Stimulated activated CD4-positive, alpha-beta T cell treated with anti-CD3 and anti-CD28 coated beads, Interleukin-2, amount 100 ng/mL, for 4 hours (primary cell): ENCODE measurements around the gene LMO1.

Experiments
- DNase-seq: peaks from one replicate; pipeline ENCODE4 v3.0.0-alpha.2; 2020; ENCODE audit warnings: low read depth

Gene LMO1

DNA sequence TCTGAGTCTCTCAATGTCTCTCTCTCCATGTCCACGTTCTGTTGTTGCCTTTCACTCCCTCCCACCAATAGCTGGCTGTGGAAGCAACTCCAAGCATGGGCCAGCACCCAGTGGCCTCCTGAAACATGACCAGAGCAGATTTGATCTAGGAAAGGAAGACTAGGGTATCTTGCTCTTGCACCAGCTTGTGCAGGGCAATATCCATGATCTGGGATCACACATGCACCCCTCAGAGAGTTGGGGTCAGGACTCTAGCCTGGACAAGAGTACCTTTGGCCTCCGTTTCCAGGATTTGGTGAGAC is 60.3 kb downstream of the LMO1 start:
- DNase-seq: no peak

DNA sequence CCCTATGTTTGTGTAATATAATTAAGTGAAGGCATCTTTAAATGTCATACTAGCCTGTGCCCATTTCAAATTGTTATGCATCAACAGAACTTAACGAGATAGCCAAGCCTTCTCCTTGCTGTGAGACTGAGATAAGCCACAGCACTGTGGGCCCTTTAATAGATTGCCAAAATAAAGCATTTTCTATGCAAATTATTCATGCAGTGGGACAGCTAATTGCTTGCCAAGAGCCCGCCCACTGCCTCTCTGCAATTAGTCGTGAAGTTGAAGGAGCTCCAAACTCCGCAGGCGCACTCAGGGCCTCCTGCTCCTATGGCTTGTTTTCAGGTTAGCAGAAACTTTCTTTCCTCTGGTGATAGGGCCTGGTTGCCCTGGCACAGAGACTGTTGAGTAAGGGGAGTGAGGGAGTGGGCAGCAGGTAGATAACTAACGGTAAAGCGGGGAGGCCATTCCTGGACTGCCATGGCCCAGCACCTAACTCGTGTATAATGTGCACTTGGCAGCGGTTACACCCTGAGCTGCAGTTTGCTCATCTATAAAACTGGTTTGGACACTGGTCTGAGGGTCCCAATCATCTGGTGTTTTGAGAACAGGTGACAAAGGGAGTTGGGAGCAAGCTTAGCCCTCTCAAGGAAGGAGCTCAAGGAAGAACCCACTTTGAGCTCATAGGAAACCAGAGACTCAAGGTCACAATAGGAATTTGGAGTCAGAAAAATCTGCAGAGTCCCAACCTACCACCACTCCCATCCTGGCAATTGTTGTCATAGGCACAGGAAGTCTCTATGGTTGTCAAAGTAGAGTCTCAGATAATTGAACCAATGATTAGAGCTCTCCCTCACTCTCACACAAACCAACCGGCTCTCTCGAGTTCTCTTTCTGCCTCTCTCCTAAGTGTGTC is 60.9 kb downstream of the LMO1 start:
- DNase-seq: no peak

DNA sequence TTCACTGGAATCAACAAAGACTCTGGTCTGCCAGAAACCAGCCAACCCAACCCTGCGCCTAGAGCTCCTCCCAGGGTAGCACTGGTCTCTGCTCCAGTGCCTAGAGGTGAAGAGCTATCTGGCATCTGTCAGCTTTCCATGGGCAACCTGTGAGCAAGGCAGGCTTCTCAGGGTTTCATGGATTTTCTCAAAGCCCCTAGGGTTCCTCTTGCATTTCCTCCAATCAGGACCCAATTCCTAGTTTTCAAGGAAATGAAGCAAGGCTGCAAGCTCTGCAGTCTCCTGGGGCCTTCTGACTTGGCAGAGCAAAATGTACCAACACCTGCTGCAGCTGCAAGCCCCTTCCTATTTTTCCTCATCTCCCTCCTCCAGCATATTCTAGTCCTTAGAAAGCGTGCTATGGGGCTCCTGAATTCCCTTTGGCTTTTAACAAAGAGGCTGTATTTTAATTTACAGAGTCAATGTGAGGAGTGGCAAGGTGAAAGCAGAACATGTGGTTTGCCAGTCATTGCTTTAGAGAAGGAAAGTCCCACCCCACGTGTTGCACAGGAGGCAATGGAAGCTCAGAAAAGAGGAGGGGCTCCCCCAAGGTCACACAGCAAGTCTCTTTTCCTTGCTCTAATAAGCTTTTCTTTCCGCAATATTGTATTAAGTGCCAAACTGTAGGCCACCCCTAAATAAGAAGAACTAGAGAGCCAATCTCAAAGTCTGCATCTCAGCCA is 61.9 kb downstream of the LMO1 start:
- DNase-seq: no peak

DNA sequence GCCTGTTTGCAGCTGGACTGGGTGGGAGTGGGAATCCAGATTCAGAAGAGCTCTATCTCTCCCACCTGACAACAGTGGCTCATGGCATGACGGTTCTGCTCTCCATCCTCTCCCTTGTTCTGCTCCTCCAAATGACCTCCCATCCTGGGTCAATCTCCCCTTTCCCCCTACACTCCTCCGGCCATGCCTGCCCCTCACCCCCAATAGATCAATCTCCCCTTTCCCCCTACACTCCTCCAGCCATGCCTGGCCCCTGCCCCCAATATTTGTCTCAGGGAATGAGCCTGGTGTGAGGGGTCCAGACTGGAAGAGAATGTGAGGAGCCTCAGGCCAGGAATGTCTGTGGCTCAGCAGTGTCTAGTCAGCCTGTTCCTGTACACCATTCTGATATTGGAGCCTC is 64.0 kb downstream of the LMO1 start:
- no peak for DNase-seq

GRCh38 chr11:8196749-8197148 is 66.9 kb downstream of the LMO1 start:
- DNase-seq: no peak

GRCh38 chr11:8194956-8195355 is 68.7 kb downstream of the LMO1 start:
- no peak for DNase-seq

- no peak for DNase-seq
Measured at GRCh38 chr11:8192896-8193209, 70.8 kb downstream of the LMO1 start.

DNA sequence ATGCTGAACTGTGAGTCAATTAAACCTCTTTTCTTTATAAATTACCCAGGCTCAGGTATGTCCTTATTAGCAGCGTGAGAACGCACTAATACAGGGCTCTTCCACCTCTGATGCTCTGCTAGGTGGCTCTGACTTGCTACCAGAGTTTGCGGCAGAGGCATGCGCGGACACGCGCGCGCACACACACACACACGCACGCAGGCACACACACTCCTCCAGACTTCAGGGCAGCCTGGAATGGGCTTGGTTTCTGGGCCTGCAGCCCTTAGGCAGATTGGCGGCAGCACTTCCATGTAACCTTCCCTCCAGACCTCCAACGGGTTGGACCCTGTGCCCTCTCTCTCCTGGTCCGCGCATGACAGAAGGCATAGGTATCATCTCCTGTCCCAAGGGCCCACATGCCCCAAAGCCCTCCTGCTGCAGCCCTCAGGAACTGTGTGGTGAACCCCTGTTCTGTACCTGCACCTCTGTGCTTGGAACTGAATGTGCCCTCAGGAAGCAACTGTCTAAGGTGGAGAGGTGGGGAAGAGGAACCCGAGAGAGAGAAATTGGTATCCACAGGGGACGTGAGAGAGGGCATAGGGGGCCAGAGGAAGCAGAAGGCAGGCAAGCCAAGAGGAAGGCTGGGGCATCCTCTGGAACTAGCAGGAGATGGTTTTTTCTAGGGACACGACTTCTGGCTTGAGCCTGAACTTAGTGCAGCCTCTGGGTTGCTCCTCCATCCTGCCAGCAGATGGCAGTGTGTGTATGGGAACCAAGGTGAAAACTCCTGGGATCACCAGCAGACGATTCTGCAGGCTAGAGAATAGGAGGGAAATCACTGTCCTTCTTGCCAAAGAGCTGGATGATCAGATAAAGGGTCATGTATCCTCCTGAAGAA is 71.4 kb downstream of the LMO1 start:
- DNase-seq: peak; percentile 6

DNA sequence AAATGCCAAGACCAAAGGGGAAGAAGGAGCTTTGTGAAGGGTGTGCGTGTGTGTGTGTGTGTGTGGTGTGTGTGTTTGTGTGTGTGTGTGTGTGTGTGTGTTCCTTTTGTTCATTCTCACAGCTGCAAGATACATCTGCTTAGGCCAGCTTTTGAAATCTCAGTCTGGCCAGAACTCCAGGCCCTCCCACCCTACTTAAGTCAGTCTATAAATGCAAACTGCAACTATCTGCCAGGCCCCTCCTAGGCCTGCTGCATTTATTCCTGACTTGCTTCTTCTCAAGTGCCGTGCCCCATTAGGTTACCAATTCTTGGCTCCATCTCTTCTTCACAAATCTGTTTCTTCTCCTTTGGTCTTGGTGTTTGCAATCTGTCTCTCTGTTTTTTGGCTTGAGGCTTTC is 73.2 kb downstream of the LMO1 start:
- no peak for DNase-seq

- DNase-seq: no peak
Measured at GRCh38 chr11:8186429-8186828, 77.2 kb downstream of the LMO1 start.

DNA sequence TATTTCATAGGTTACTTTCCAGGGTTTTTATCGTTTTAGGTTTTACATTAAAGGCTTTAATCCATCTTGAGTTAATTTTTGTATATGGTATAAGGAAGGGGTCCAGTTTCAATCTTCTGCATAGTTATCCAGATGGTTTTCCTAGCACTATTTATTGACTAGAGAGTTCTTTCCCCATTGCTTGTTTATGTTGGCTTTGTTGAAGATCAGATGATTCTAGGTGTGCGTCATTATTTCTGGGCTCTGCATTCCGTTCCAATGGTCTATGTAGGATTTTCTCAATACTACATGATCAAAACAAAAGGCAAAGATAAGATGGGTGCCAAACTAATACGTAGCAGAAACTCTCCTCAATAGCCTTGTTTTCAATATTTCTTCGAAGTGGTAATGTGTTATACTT is 80.6 kb downstream of the LMO1 start:
- DNase-seq: no peak

GRCh38 chr11:8180469-8180868 is 83.2 kb downstream of the LMO1 start:
- no peak for DNase-seq

- DNase-seq: no peak
Measured at GRCh38 chr11:8178297-8178696, 85.4 kb downstream of the LMO1 start.

- no peak for DNase-seq
Measured at GRCh38 chr11:8177136-8177535, 86.5 kb downstream of the LMO1 start.
